Measurements from ENCODE around the gene RTP3. TPM values are rescaled to one million over a fixed set of nuclear protein-coding genes. Genes with fewer than 3 reads are reported as not detected.

RTP3 gene
- total RNA-seq, 1 donor from 2014 or later: not detected

- ATAC-seq: no peak
These were observed 28.0 kb upstream of the RTP3 start for GRCh38 chr3:46469680-46470357.

GRCh38 chr3:46470831-46471230 is 26.9 kb upstream of the RTP3 start:
- ATAC-seq: no peak

- no peak for ATAC-seq
These were observed 26.3 kb upstream of the RTP3 start for GRCh38 chr3:46471371-46471914.

GRCh38 chr3:46472736-46473135 is 25.0 kb upstream of the RTP3 start:
- ATAC-seq: no peak

GRCh38 chr3:46477145-46477544 is 20.6 kb upstream of the RTP3 start:
- peak; percentile 26 for ATAC-seq

- no peak for ATAC-seq
These were observed 20.0 kb upstream of the RTP3 start for GRCh38 chr3:46477756-46478155.

- ATAC-seq: no peak
These were observed 19.4 kb upstream of the RTP3 start for GRCh38 chr3:46478341-46478740.

- ATAC-seq: no peak
These were observed 18.8 kb upstream of the RTP3 start for GRCh38 chr3:46479021-46479420.

- ATAC-seq: no peak
These were observed 18.1 kb upstream of the RTP3 start for GRCh38 chr3:46479696-46480095.

- ATAC-seq: no peak
These were observed 17.1 kb upstream of the RTP3 start for GRCh38 chr3:46480491-46481195.

GRCh38 chr3:46481636-46482035 is 16.1 kb upstream of the RTP3 start:
- ATAC-seq: no peak

- ATAC-seq: no peak
These were observed 15.0 kb upstream of the RTP3 start for GRCh38 chr3:46482632-46483350.

- no peak for ATAC-seq
These were observed 14.0 kb upstream of the RTP3 start for GRCh38 chr3:46483825-46484224.

GRCh38 chr3:46484388-46484787 is 13.4 kb upstream of the RTP3 start:
- no peak for ATAC-seq

GRCh38 chr3:46484911-46485778 is 12.6 kb upstream of the RTP3 start:
- ATAC-seq: no peak

GRCh38 chr3:46485779-46486175 is 12.0 kb upstream of the RTP3 start:
- ATAC-seq: no peak

GRCh38 chr3:46488735-46489361 is 8.9 kb upstream of the RTP3 start:
- ATAC-seq: peak; percentile 99

GRCh38 chr3:46489381-46489780 is 8.4 kb upstream of the RTP3 start:
- ATAC-seq: no peak

- no peak for ATAC-seq
These were observed 7.9 kb upstream of the RTP3 start for GRCh38 chr3:46489875-46490274.

GRCh38 chr3:46490338-46491084 is 7.3 kb upstream of the RTP3 start:
- no peak for ATAC-seq

All from esophagus mucosa (tissue), 1 donor.